Measurements from ENCODE around the gene RBFA.

Gene RBFA

GRCh38 chr18:80076379-80076778, 42.1 kb downstream of the RBFA start:
- no peak for DNase-seq

GRCh38 chr18:80077873-80078272, 43.6 kb downstream of the RBFA start:
- DNase-seq, result no peak

Data from fibroblast of skin of abdomen (primary cell).